Stimulated activated CD4-positive, alpha-beta T cell treated with anti-CD3 and anti-CD28 coated beads, Interleukin-1b, Interleukin-23, amount 100 ng/mL, for 1 hour (primary cell): ENCODE data around the gene TPO.
"Not testable (repeated sequence)": the region's sequence is repeated elsewhere in the genome, so short reads cannot be mapped to it uniquely, and the experiment has no call there.

ENCODE experiments used
- DNase-seq, 2 donors: peaks; one replicate each; pipeline ENCODE4 v3.0.0-alpha.2; 2020; ENCODE audit warnings: low read depth in 2 of 2

The TPO gene

GRCh38 chr2:1556286-1556685 is 143.0 kb downstream of the TPO start:
- no peak for DNase-seq

GRCh38 chr2:1556776-1557466 is 143.7 kb downstream of the TPO start:
- no peak for DNase-seq

- DNase-seq, result no peak
Measured at GRCh38 chr2:1557467-1557820, 144.2 kb downstream of the TPO start.

- DNase-seq, result no peak
Measured at GRCh38 chr2:1559589-1560175, 146.4 kb downstream of the TPO start.

- DNase-seq, result no peak
Measured at GRCh38 chr2:1561259-1561658, 148.0 kb downstream of the TPO start.

GRCh38 chr2:1561811-1562421 is 148.7 kb downstream of the TPO start:
- no peak for DNase-seq

GRCh38 chr2:1563084-1563857 is 150.0 kb downstream of the TPO start:
- no peak for DNase-seq

- DNase-seq, result no peak
Measured at GRCh38 chr2:1563943-1564891, 151.0 kb downstream of the TPO start.

- DNase-seq, result no peak
Measured at GRCh38 chr2:1567556-1568344, 154.5 kb downstream of the TPO start.

GRCh38 chr2:1568345-1568668 is 155.0 kb downstream of the TPO start:
- DNase-seq, result not testable (repeated sequence)

GRCh38 chr2:1569879-1570450 is 156.7 kb downstream of the TPO start:
- DNase-seq, result no peak

GRCh38 chr2:1571477-1572417 is 158.5 kb downstream of the TPO start:
- no peak for DNase-seq

GRCh38 chr2:1572638-1573037 is 159.4 kb downstream of the TPO start:
- DNase-seq, result no peak

GRCh38 chr2:1577846-1578245 is 164.6 kb downstream of the TPO start:
- DNase-seq, result no peak

- DNase-seq, result not testable (repeated sequence)
Measured at GRCh38 chr2:1581257-1581964, 168.1 kb downstream of the TPO start.

GRCh38 chr2:1581965-1582625 is 168.8 kb downstream of the TPO start:
- DNase-seq, result no peak

- no peak for DNase-seq
Measured at GRCh38 chr2:1582891-1583341, 169.7 kb downstream of the TPO start.

- DNase-seq, result no peak
Measured at GRCh38 chr2:1584051-1584531, 170.8 kb downstream of the TPO start.
